DND-41 (cell line): ENCODE results near the gene MARS1.
"Not testable (repeated sequence)": the region's sequence is repeated elsewhere in the genome, so short reads cannot be mapped to it uniquely, and the experiment has no call there.

Source experiments
- ATAC-seq: fragments of 200-7000 bp; cut with Tn5 transposase; 3 replicates; pipeline ENCODE4 v1.9.1; 2021; ENCODE audit warnings: low read depth; ENCODE audit not compliant: insufficient read depth
- DNase-seq: peaks from one replicate; pipeline ENCODE4 v3.0.0-alpha.2; 2020
- H2AFZ ChIP-seq: 2 replicates; pipeline ENCODE4 v1.6.0; 2012; ENCODE audit warnings: low read depth, low read length
- H3K27ac ChIP-seq: 2 replicates; pipeline ENCODE4 v1.5.1; 2012; ENCODE audit warnings: low read length, inconsistent platforms
- H3K27me3 ChIP-seq: fragments of 200-600 bp; sonication (generic); 2 replicates; pipeline ENCODE4 v1.6.0; 2012; ENCODE audit warnings: low read length, mild to moderate bottlenecking, inconsistent platforms; ENCODE audit not compliant: insufficient read depth, poor library complexity
- H3K36me3 ChIP-seq: 2 replicates; pipeline ENCODE4 v1.5.1; 2012; ENCODE audit warnings: low read length, inconsistent platforms; ENCODE audit not compliant: insufficient read depth
- H3K4me1 ChIP-seq: 2 replicates; pipeline ENCODE4 v1.5.1; 2012; ENCODE audit warnings: mild to moderate bottlenecking, low read length; ENCODE audit not compliant: insufficient read depth
- H3K4me2 ChIP-seq: 2 replicates; pipeline ENCODE4 v1.6.0; 2012; ENCODE audit warnings: mild to moderate bottlenecking, moderate library complexity, low read length, inconsistent platforms; ENCODE audit not compliant: insufficient read depth
- H3K4me3 ChIP-seq, 2 experiments: fragments of 200-600 bp in 1 of 2; shearing (Covaris generic) in 1 of 2; 2 replicates each; pipeline ENCODE4 v1.5.1; 2012 to 2016; ENCODE audit warnings: inconsistent platforms in 2 of 2, low read length in 2 of 2, mild to moderate bottlenecking in 2 of 2, low read depth in 1 of 2, moderate library complexity in 1 of 2
- H3K79me2 ChIP-seq: 2 replicates; pipeline ENCODE4 v1.6.0; 2012; ENCODE audit warnings: low read length, inconsistent platforms; ENCODE audit not compliant: insufficient read depth
- H3K9ac ChIP-seq: 2 replicates; pipeline ENCODE4 v1.6.0; 2012; ENCODE audit warnings: low read depth, mild to moderate bottlenecking, inconsistent platforms, low read length, moderate library complexity
- H3K9me3 ChIP-seq: 2 replicates; pipeline ENCODE4 v1.5.1; 2012; ENCODE audit warnings: low read length, moderate library complexity, mild to moderate bottlenecking, inconsistent platforms; ENCODE audit not compliant: insufficient read depth, severe bottlenecking
- H4K20me1 ChIP-seq: 2 replicates; pipeline ENCODE4 v1.6.0; 2012; ENCODE audit warnings: low read length; ENCODE audit not compliant: insufficient read depth
- EZH2 ChIP-seq: IDR thresholded peaks from 3 replicates; pipeline ENCODE4 v1.6.1; 2012; ENCODE audit warnings: borderline replicate concordance, low read depth, mild to moderate bottlenecking, moderate library complexity, low read length, inconsistent platforms; ENCODE audit not compliant: severe bottlenecking
- TF ChIP-seq, protein P1 (sequence below): IDR thresholded peaks from 2 replicates; pipeline ENCODE4 v1.5.1; 2012; ENCODE audit warnings: borderline replicate concordance, low read length, moderate library complexity, mild to moderate bottlenecking; ENCODE audit not compliant: poor library complexity, severe bottlenecking; ENCODE audit errors: extremely low read depth

The MARS1 gene

DNA sequence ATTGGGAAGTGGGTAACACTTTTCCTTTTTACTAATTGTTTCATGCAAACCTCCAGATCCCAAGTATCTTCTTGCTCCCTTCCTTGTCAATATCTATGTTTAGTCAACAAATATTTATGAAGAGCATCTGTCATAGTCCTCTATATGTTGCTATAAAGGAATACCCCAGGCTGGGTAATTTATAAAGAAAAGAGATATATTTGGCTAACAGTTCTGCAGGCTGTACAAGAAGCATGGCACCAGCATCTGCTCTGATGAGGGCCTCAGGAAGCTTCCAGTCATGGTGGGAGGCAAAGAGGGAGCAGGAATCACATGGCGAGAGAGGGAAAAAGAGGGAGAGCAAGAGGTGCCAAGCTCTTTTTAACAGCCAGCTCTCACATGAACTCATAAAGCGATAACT is 66.6 kb downstream of the MARS1 start:
- Histone ChIP-seq H3K4me2 (no peak overlapping the region), H3K4me3 (no peak overlapping the region), H3K36me3 (no peaks in the 10 kb centered on the region), H3K27me3 (peaks cover 20% of the 10 kb centered on the region), H3K4me1 (no peaks in the 10 kb centered on the region), H4K20me1 (no peaks in the 10 kb centered on the region), H2AFZ (no peak overlapping the region), H3K9me3 (no peaks in the 10 kb centered on the region), H3K9ac (no peak overlapping the region), H3K79me2 (no peaks in the 10 kb centered on the region), H3K27ac (no peak overlapping the region)
- ATAC-seq = no peak
- DNase-seq = no peak
- TF ChIP-seq EZH2 = no peak

DNA sequence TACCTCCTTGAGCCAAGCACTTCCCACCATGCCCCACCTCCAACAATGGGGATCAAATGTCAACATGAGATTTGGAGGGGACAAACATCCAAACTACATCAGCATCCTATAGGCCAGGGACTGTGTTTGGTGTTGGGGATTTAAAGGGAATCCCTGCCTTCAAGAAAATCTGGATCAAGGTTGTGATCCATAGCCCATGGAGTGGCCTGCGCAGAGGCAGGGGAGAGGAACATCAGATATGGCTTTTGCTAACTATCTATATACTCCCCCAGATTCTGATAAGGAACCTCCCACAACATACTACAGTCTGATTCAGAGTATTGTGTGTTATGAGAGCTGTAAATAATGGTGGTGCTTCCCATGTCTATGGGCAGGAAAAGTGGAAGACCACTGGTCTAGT is 67.0 kb downstream of the MARS1 start:
- Histone ChIP-seq H2AFZ (no peak overlapping the region), H3K79me2 (no peaks in the 10 kb centered on the region), H3K4me2 (no peak overlapping the region), H3K36me3 (no peaks in the 10 kb centered on the region), H3K27me3 (peaks cover 20% of the 10 kb centered on the region), H3K9me3 (no peaks in the 10 kb centered on the region), H3K27ac (no peak overlapping the region), H3K4me3 (no peak overlapping the region), H3K4me1 (no peaks in the 10 kb centered on the region), H4K20me1 (no peaks in the 10 kb centered on the region), H3K9ac (no peak overlapping the region)
- no peak for DNase-seq
- no peak for ATAC-seq
- TF ChIP-seq EZH2 = no peak
- TF ChIP-seq, protein P1, sequence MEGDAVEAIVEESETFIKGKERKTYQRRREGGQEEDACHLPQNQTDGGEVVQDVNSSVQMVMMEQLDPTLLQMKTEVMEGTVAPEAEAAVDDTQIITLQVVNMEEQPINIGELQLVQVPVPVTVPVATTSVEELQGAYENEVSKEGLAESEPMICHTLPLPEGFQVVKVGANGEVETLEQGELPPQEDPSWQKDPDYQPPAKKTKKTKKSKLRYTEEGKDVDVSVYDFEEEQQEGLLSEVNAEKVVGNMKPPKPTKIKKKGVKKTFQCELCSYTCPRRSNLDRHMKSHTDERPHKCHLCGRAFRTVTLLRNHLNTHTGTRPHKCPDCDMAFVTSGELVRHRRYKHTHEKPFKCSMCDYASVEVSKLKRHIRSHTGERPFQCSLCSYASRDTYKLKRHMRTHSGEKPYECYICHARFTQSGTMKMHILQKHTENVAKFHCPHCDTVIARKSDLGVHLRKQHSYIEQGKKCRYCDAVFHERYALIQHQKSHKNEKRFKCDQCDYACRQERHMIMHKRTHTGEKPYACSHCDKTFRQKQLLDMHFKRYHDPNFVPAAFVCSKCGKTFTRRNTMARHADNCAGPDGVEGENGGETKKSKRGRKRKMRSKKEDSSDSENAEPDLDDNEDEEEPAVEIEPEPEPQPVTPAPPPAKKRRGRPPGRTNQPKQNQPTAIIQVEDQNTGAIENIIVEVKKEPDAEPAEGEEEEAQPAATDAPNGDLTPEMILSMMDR = no peak

DNA sequence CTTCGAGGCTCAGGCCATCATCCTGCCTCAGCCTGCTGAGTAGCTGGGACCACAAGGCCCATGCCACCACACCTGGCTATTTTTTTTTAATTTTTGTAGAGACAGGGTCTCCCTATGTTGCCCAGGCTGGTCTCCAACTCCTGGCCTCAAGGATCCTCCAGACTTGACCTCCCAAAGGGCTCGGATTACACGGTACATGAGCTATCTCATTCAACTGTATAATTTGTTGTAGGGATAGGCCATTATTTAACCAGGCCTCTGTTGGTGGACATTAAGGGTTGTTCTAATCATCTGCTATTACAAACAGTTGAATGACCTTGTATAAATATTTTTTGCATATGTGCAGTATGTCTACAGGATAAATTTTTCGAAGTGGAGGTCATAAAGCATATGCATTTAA is 71.0 kb downstream of the MARS1 start:
- no peaks in the 10 kb centered on the region for H3K9me3 ChIP-seq
- no peak for TF ChIP-seq EZH2
- TF ChIP-seq, protein P1 = no peak
- no peak overlapping the region for H3K27ac ChIP-seq
- no peaks in the 10 kb centered on the region for H3K4me1 ChIP-seq
- DNase-seq (no peak), ATAC-seq (no peak)
- H3K4me3 ChIP-seq = no peak overlapping the region
- H4K20me1 ChIP-seq = no peaks in the 10 kb centered on the region
- H3K9ac ChIP-seq = no peak overlapping the region
- peaks cover 22% of the 10 kb centered on the region for H3K27me3 ChIP-seq
- no peaks in the 10 kb centered on the region for H3K79me2 ChIP-seq
- H3K4me2 ChIP-seq = no peak overlapping the region
- H3K36me3 ChIP-seq = no peaks in the 10 kb centered on the region
- no peak overlapping the region for H2AFZ ChIP-seq

DNA sequence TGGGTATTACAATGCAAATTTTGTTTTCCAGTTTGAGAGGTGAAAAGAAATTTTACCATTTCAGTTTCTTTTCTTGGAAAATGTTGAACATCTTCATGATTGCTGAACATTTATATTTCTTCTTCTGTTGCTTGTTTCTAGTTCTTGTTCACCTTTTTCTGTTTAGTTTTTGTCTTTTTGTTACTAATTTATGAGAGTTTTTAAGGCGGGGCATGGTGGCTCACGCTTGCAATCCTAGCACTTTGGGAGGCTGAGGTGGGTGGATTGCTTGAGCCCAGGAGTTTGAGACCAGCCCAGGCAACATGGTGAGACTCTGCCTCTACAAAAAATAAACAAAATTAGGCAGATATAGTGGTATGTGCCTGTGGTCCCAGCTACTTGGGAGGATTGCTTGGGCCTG is 72.6 kb downstream of the MARS1 start:
- Histone ChIP-seq H3K36me3 (no peaks in the 10 kb centered on the region), H3K27me3 (peaks cover 20% of the 10 kb centered on the region), H3K4me3 (no peak overlapping the region), H3K27ac (no peak overlapping the region), H3K9ac (no peak overlapping the region), H3K4me1 (no peaks in the 10 kb centered on the region), H3K79me2 (no peaks in the 10 kb centered on the region), H3K4me2 (no peak overlapping the region), H4K20me1 (no peaks in the 10 kb centered on the region), H2AFZ (no peak overlapping the region), H3K9me3 (no peaks in the 10 kb centered on the region)
- DNase-seq = no peak
- ATAC-seq = no peak
- no peak for TF ChIP-seq EZH2
- TF ChIP-seq, protein P1 = no peak

DNA sequence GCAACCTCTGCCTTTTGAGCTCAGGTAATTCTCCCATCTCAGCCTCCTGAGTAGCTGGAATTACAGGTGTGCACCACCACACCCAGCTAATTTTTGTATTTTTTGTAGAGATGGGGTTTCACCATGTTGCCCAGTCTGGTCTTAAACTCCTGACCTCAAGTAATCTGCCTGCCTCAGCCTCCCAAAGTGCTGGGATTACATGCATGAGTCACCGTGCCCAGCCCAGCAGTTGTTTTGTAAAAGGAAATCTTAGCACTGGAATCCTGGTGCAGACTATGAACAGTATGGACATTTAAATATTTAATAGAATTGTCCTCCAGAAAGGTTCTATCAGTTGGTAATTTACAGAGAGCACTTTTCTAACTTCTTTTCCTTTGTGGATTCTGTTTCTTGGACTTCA is 73.2 kb downstream of the MARS1 start:
- not testable (repeated sequence) for H3K4me2 ChIP-seq, H4K20me1 ChIP-seq, H2AFZ ChIP-seq, H3K36me3 ChIP-seq, DNase-seq, H3K4me1 ChIP-seq, H3K9me3 ChIP-seq, ATAC-seq, H3K4me3 ChIP-seq, H3K79me2 ChIP-seq, H3K9ac ChIP-seq, H3K27ac ChIP-seq
- peaks cover 20% of the 10 kb centered on the region for H3K27me3 ChIP-seq
